Measurements from ENCODE around the gene PRR20B.
"Not testable (repeated sequence)": the region's sequence is repeated elsewhere in the genome, so short reads cannot be mapped to it uniquely, and the experiment has no call there.

PRR20B gene

DNA sequence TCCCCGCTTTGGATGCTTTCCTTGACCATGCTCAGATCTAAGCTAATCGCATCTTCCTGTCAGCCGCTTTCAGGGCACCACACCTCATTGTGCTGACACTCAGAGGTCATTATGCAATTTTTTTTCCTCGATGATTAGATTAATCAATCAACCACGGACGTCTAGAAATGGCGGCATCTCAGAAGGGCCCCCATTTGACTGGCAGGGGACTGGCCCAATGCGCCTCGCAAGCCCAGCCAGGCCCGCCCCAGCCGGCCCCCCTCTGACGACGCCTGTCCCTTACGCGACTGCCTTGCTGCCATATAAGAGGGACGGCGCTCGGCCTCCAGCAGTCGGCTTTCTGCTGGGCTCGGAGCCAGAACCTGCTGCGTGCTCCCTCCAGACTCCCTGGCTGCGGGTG is at the start of gene PRR20B:
Gene PRR20B, plus strand, starts transcription at position 301 of the 400 bp plus-strand sequence. CDS start 387 bp downstream, outside the sequence.
- DNase-seq: not testable (repeated sequence)

DNA sequence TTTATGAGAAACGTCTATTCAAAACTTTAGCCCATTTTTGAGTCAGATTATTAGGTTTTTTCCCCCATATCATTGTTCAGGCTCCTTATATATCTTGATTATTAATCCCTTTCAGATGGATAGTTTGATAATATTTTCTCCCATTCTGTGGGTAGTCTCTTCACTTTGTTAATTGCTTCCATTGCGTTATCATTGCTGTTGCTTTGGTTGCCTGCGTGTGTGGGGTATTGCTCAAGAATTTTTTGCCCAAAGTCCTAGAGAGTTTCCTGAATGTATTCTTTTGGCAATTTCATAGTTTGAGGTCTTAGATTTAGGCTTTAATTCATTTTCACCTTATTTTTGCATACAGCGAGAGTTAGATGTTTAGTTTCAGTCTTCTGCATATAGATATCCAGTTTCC is 32.3 kb upstream of the PRR20B start:
- no peak for DNase-seq

DNA sequence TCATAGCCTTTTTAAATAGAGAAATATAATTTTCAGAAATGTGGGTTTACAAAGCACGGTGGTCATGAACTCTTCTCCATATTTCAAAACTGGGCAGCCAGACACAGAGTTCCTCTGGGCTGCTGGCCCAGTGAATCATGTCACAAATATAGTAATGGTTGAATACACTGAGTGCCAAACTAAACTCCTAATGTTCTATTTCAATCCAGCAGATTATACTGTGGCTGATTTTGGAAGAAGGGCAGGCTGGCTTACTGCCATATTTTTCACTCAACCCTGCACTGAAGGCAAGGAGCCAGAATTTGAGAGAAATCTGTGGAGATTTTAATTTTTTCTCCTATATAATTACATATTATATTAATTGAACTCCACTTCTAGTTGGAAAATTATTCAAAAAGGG is 23.6 kb upstream of the PRR20B start:
- DNase-seq: no peak

DNA sequence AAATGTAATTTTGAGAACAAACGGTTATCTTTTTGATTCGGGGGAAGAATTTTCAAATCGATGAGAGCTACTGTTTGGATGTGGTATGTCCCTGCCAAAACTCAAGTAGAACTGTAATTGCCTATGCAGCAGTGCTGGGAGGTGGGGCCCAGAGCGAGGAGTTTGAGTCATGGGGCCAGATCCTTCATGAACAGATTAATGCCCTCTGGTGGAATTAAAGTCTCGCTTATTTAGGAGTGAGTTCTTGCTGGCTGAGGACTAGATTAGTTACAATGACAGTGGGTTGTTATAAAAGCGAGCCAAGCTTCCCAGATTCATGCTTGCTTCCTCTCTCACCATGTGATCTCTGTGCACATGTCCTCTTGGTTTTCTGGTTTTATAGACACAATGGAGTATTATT is 18.4 kb upstream of the PRR20B start:
- no peak for DNase-seq

DNA sequence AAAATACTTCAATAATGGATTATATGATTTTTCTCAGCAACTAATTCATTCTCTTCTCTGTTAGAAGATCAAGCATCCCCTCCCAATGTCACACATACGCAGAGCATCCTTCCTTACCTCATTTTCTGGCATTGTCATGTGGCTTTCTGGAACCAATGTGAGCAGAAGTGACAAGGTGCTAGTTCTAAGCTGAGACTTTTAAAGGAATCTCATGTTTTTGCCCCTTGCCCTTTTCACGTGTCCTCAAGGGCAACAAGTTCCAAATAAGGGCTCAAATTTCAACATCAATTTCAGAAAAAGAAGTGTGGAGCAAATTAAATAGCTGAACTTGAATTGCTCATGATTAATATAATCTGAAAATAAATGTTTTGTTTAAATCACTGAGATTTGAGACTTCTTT is 11.2 kb upstream of the PRR20B start:
- no peak for DNase-seq

DNA sequence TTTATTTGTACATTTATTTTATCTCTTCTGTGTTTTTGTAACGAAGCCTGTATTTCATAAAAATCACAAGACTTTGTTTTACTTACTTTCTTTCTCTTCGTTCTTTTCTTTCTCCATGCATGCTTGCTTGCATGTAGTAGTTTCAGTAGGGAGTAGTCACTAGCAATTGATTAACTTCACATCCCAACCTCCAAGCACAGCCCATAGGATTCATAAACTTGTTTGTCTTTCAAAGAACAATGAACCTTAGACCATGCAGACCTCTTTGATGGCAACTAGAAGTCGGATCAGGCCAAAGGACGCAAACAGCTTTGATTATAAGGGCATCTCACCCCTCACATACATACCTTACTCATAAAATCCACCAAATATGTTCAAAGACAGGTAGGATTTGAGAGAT is 9.7 kb upstream of the PRR20B start:
- DNase-seq: no peak

DNA sequence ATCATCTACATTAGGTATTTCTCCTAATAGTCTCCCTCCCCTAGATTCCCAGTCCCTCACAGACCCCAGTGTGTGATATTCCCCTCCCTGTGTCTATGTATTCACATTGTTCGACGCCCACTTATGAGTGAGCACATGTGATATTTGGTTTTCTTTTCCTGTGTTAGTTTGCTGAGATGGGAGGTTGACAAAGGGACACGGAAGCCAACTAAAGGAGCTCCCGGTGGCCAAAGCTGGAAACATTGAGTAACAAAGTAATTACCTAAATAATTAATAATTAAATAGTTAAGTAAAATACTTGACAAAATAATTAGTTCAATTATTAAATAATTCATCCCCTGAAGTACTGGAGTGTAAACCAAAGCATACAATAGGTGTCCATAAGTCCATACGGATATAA is 8.3 kb upstream of the PRR20B start:
- DNase-seq: no peak

DNA sequence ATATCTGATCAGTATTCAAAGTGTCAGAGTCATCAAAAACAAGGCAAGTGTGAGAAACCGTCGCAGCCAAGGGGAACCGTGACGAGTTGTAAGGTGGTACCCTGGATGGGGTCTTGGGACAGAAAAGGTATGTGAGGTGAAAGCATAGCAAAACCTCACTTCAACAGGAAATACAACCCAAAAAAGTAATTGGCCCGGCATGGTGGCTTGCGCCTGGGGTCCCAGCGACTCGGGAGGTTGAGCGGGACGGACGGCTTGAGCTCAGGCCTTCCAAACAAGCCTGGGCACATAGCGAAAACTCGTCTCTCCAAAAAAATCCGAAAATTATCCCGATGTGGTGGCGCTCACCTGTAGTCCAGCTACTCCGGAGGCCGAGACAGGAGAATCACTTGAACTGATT is 7.5 kb upstream of the PRR20B start:
- not testable (repeated sequence) for DNase-seq

DNA sequence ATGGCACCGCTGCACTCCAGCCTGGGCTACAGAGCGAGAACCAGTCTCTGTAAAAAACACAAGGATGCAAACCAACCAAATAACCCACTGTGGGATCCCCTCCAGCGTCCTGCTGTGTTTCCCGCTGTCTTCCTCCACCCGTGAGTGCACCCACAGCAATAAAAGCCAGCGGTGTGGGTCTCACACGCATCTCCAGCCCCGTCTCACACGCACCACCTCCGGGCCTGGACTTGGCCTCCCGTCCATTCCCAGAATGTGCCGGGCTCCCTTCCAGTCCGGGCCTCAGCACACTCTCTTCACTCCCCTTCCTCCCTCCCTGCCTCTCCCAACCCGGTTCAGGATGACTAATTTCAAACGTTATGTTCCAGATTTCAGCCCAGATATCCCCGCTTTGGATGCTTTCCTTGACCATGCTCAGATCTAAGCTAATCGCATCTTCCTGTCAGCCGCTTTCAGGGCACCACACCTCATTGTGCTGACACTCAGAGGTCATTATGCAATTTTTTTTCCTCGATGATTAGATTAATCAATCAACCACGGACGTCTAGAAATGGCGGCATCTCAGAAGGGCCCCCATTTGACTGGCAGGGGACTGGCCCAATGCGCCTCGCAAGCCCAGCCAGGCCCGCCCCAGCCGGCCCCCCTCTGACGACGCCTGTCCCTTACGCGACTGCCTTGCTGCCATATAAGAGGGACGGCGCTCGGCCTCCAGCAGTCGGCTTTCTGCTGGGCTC is 6.9 kb upstream of the PRR20B start, which contains the start of gene PRR20A:
Gene PRR20A, plus strand, starts transcription at position 684 of the 734 bp plus-strand sequence. CDS start 387 bp downstream, outside the sequence.
- DNase-seq: not testable (repeated sequence)

DNA sequence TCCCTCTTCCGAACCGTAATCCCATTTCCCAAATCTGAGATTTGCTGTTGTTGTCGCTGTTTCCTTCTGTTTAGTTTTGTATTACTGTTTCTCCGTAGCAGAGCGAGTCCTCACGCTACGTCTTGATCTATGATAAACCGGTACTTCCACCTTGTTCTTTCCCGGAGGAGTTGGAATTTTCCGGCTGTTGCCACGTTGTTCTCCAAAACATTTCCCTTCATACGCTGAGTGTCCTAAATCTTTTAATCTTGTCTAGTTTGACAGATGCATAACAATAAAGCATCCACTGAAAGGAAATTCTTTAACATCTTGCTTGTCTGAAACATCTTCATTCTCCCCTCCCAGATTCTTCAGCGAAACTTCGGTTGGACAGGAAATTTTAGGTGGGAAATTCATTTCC is 818 bp downstream of the PRR20B start:
- not testable (repeated sequence) for DNase-seq

DNA sequence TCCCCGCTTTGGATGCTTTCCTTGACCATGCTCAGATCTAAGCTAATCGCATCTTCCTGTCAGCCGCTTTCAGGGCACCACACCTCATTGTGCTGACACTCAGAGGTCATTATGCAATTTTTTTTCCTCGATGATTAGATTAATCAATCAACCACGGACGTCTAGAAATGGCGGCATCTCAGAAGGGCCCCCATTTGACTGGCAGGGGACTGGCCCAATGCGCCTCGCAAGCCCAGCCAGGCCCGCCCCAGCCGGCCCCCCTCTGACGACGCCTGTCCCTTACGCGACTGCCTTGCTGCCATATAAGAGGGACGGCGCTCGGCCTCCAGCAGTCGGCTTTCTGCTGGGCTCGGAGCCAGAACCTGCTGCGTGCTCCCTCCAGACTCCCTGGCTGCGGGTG is 6.5 kb downstream of the PRR20B start, which contains the start of gene PRR20C:
Gene PRR20C, plus strand, starts transcription at position 301 of the 400 bp plus-strand sequence. CDS start 387 bp downstream, outside the sequence.
- DNase-seq: not testable (repeated sequence)

DNA sequence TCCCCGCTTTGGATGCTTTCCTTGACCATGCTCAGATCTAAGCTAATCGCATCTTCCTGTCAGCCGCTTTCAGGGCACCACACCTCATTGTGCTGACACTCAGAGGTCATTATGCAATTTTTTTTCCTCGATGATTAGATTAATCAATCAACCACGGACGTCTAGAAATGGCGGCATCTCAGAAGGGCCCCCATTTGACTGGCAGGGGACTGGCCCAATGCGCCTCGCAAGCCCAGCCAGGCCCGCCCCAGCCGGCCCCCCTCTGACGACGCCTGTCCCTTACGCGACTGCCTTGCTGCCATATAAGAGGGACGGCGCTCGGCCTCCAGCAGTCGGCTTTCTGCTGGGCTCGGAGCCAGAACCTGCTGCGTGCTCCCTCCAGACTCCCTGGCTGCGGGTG is 13.0 kb downstream of the PRR20B start, which contains the start of gene PRR20D:
Gene PRR20D, plus strand, starts transcription at position 301 of the 400 bp plus-strand sequence. CDS start 387 bp downstream, outside the sequence.
- DNase-seq: not testable (repeated sequence)

DNA sequence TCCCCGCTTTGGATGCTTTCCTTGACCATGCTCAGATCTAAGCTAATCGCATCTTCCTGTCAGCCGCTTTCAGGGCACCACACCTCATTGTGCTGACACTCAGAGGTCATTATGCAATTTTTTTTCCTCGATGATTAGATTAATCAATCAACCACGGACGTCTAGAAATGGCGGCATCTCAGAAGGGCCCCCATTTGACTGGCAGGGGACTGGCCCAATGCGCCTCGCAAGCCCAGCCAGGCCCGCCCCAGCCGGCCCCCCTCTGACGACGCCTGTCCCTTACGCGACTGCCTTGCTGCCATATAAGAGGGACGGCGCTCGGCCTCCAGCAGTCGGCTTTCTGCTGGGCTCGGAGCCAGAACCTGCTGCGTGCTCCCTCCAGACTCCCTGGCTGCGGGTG is 19.6 kb downstream of the PRR20B start, which contains the start of gene PRR20E:
Gene PRR20E, plus strand, starts transcription at position 301 of the 400 bp plus-strand sequence. CDS start 387 bp downstream, outside the sequence.
- not testable (repeated sequence) for DNase-seq

DNA sequence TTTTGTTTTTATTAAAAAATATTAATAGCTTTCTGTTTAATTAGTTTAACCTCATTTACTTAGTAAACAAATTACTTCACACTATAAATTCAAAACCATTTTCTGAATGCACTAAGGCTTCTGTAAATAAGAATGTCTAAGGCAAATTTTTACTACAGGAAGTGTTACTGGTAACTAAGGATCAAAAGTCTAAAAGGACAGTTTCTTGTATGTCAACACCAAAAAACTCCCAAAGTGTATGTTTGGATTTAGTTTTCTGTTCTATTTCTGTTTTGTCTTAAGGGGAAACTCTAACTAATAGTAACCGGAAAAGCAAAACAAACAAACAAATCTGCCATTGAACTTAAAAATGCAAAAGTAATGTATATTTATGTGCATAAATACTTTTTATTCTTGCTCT is 44.4 kb downstream of the PRR20B start:
- DNase-seq: no peak

Measured in stimulated activated CD4-positive, alpha-beta T cell treated with anti-CD3 and anti-CD28 coated beads, Interleukin-4, amount 100 ng/mL, for 4 hours (primary cell).